Prostate gland (tissue), 2 donors: ENCODE data around the gene TMPRSS2. TPM values are rescaled to one million over a fixed set of nuclear protein-coding genes. Genes with fewer than 3 reads are reported as not detected.

ENCODE experiments used
- DNase-seq: peaks from one replicate; pipeline ENCODE4 v3.0.0-alpha.2; 2019; ENCODE audit warnings: low spot score
- H3K27ac ChIP-seq, 2 donors: fragments of 200-600 bp; sonication (generic); 2 replicates each; pipeline ENCODE4 v1.5.1; 2017 to 2019
- H3K27me3 ChIP-seq: fragments of 200-600 bp; sonication (generic); replicated peaks from 2 replicates; pipeline ENCODE4 v1.5.1; 2019; ENCODE audit not compliant: insufficient read depth
- H3K36me3 ChIP-seq, 2 donors: fragments of 200-600 bp; sonication (generic); 1 replicate in 1 of 2; 2 replicates in 1 of 2; pipeline versions ENCODE4 v1.5.1 to v1.8.1; 2017 to 2019
- H3K4me1 ChIP-seq: fragments of 200-600 bp; sonication (generic); replicated peaks from 2 replicates; pipeline ENCODE4 v1.5.1; 2019
- H3K4me3 ChIP-seq, 2 donors: fragments of 200-600 bp; sonication (generic); 2 replicates each; pipeline ENCODE4 v1.5.1; 2017 to 2019
- H3K9me3 ChIP-seq: fragments of 200-600 bp; sonication (generic); 2 replicates; pipeline ENCODE4 v1.5.1; 2017
- POLR2A ChIP-seq: fragments of 450-650 bp; IDR thresholded peaks from one replicate; pipeline ENCODE4 v1.6.1; 2016; ENCODE audit warnings: antibody characterized with exemption, mild to moderate bottlenecking
- POLR2AphosphoS5 ChIP-seq: sonication (generic); formaldehyde crosslinking; IDR thresholded peaks from one replicate; pipeline ENCODE4 v1.6.1; 2017; ENCODE audit warnings: antibody characterized with exemption
- WGBS: methylation state at CpG from one replicate; pipeline ENCODE4 v1.1.5; 2018; 5-methylcytosine and 5-hydroxymethylcytosine counted together
- intact Hi-C: fragments of 100-400 bp; cut with DNase I; formaldehyde crosslinking; loops from one replicate; pipeline ENCODE4 v1.14.2; 2022
- total RNA-seq, 2 donors: library from RNA; depleted of rRNA; stranded (reverse); fragments of >200 nt; gene quantifications; one replicate each; pipeline ENCODE4 v1.1.0, GENCODE V29; 2016
- TF ChIP-seq, protein P1 (sequence below), 4 experiments: fragments of 200-600 bp in 2 of 4; fragments of 450-650 bp in 2 of 4; sonication (generic) in 2 of 4; IDR thresholded peaks; 1 replicate in 3 of 4; 2 replicates in 1 of 4; pipeline ENCODE4 v1.5.1; 2016 to 2019; ENCODE audit warnings: antibody characterized with exemption in 4 of 4, mild to moderate bottlenecking in 2 of 4, moderate library complexity in 2 of 4

The TMPRSS2 gene
- total RNA-seq, 2 donors from 2014 or later, result 336 to 786 TPM

DNA sequence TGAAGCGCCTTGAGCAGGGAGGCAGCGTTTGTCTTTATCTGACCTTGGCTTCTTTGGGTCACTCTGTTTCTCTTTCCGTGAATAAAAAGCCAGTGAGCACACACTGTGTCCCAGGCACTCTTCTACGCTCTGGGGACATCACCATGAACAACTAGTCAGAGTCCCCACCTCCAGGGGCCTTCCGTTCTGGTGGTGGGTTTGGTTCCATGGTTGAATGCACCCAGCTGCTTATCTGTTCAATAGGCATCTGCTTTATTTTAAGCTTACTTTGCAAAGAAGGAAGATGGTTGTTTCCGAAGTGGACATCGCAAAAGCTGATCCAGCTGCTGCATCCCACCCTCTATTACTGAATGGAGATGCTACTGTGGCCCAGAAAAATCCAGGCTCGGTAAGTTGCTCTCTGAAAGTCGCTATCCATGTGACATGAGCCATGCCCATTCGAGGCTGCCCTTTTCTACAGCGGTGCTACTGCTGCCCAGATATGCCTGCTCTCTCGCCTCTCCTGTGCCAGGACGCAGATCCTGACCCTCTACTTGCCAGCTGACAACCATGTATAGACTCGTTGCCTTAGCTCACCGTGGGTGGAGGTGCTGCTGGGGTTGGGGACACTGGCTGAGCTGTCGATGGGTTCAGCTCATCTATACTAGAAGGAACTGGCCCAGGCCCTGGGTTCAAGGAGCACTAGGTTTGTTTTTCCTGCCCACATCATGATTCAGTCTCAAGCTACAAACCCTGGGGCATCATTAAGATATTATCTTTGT lies 76.0 kb downstream of the TMPRSS2 start:
- 93% methylated on average over 16 of the region's 16 CpGs for WGBS
- Histone ChIP-seq H3K9me3 (no peaks in the 10 kb centered on the region), H3K27me3 (no peaks in the 10 kb centered on the region), H3K4me1 (no peaks in the 10 kb centered on the region), H3K36me3 (no peaks in the 10 kb centered on the region), H3K4me3 (no peak overlapping the region), H3K27ac (no peak overlapping the region)
- no peak for TF ChIP-seq POLR2A
- TF ChIP-seq POLR2AphosphoS5, result no peak
- TF ChIP-seq, protein P1, sequence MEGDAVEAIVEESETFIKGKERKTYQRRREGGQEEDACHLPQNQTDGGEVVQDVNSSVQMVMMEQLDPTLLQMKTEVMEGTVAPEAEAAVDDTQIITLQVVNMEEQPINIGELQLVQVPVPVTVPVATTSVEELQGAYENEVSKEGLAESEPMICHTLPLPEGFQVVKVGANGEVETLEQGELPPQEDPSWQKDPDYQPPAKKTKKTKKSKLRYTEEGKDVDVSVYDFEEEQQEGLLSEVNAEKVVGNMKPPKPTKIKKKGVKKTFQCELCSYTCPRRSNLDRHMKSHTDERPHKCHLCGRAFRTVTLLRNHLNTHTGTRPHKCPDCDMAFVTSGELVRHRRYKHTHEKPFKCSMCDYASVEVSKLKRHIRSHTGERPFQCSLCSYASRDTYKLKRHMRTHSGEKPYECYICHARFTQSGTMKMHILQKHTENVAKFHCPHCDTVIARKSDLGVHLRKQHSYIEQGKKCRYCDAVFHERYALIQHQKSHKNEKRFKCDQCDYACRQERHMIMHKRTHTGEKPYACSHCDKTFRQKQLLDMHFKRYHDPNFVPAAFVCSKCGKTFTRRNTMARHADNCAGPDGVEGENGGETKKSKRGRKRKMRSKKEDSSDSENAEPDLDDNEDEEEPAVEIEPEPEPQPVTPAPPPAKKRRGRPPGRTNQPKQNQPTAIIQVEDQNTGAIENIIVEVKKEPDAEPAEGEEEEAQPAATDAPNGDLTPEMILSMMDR (IDR thresholded peaks at IDR 0.05), result no peak
- intact Hi-C loops, result no loop called here
- no peak for DNase-seq

DNA sequence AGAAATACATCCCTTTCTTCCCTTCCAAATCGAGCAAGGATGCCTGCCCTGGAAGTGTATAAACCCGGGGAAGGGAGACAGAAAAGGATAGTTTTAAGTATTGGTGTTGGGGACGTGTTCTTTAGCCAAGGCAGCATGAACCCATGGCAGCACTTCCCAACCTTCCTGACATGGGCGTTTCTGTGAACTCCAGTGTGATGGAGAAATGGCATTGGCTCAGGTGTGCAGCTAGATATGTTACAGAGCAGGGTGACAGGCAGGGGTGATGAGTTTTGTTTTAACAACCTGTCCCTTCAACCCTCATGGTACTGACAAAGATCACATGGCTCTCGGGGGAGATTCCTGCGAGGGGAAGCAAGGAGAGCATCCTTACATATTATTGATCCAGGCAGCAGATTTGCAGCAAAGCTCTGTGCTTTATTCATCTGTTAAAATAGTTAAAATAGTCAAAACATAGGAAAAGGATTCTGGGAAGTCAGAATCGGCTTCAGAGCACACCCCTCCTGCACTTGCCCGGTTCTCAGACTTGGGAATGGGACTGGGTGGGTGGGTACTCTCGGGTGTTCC lies 78.0 kb downstream of the TMPRSS2 start:
- Histone ChIP-seq H3K27ac (no peak overlapping the region), H3K4me1 (no peaks in the 10 kb centered on the region), H3K36me3 (no peaks in the 10 kb centered on the region), H3K4me3 (no peak overlapping the region), H3K27me3 (no peaks in the 10 kb centered on the region), H3K9me3 (no peaks in the 10 kb centered on the region)
- DNase-seq, result no peak
- intact Hi-C loops, result loop anchor here (10.0 kb wide), 1 partner anchor 265 kb away; the partner anchor contains the start of gene BACE2
- TF ChIP-seq POLR2AphosphoS5, result no peak
- TF ChIP-seq, protein P1 (IDR thresholded peaks at IDR 0.05), result no peak
- 78% methylated on average over 9 of the region's 9 CpGs for WGBS

DNA sequence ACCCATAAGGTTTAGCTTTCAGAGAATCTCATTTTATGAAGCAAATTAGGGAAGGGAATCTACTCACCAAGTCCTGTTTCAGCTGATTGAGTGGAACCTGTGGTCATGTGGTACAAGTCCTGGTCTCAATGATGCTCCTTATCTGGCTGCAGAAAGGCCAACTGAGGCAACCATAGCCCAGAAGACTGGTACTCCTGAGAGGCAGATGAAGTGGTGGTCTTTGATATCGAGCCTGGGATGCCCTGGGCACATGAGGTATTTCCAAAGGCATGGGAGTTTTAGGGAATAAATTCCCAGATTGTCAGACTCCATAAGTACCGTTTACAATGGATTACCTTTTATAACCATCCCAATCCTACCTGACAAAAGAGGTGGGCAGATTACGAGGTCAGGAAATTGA lies 78.7 kb downstream of the TMPRSS2 start:
- H3K36me3 ChIP-seq, result no peaks in the 10 kb centered on the region
- H3K27me3 ChIP-seq, result no peaks in the 10 kb centered on the region
- WGBS, result 94% methylated on average over 3 of the region's 3 CpGs
- DNase-seq, result no peak
- no peak overlapping the region for H3K4me3 ChIP-seq
- no peak overlapping the region for H3K27ac ChIP-seq
- H3K4me1 ChIP-seq, result no peaks in the 10 kb centered on the region
- TF ChIP-seq, protein P1 (IDR thresholded peaks at IDR 0.05), result no peak
- TF ChIP-seq POLR2A (no peak), POLR2AphosphoS5 (no peak)
- intact Hi-C loops, result loop anchor here (10.0 kb wide), 1 partner anchor 265 kb away; the partner anchor contains the start of gene BACE2
- no peaks in the 10 kb centered on the region for H3K9me3 ChIP-seq

DNA sequence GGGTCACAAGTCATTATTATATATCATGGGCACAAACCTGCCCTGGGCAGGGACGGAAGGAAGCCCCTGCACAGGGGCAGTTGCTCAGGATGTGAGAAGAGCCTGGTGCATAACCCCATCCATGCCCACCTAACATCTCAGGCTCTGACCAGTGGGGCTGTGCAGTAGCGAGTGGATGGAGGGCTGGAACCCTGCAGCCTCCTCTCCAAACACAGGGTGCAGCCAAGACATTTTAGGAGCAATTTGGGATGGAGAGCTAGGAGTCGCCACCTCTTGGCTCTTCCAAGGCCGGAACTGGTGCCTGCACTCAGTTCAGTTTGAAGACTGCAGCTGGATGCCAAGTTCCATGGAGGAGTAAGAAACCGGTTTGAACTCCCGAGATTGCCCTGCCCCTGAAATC lies 79.1 kb downstream of the TMPRSS2 start:
- no peaks in the 10 kb centered on the region for H3K4me1 ChIP-seq
- intact Hi-C loops, result loop anchor here (10.0 kb wide), 1 partner anchor 264 kb away; the partner anchor contains the start of gene BACE2
- H3K27ac ChIP-seq, result no peak overlapping the region
- no peak for DNase-seq
- no peaks in the 10 kb centered on the region for H3K36me3 ChIP-seq
- no peak overlapping the region for H3K4me3 ChIP-seq
- H3K9me3 ChIP-seq, result no peaks in the 10 kb centered on the region
- TF ChIP-seq POLR2A (no peak), POLR2AphosphoS5 (no peak)
- WGBS, result 91% methylated on average over 6 of the region's 6 CpGs
- no peaks in the 10 kb centered on the region for H3K27me3 ChIP-seq

DNA sequence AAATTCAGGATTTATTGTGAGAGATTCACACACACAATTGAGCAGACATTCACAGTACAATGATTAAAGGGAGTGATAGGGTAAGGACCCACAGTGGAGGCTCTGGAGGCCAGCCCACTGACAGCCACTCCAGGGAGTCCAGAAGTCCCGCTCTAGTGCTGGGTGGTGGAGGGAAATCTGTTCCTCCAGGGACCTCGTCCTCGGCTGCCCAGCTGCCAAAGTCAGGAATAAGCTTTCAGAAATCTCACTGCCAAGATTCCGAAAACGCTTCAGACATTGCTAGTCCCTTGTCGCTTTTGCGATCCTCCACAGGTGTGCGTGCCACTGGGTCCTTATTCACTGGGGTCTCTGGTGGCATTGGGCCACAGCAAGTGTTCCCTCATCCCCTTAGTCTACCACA lies 79.6 kb downstream of the TMPRSS2 start:
- WGBS, result 95% methylated on average over 8 of the region's 8 CpGs
- Histone ChIP-seq H3K4me1 (no peaks in the 10 kb centered on the region), H3K9me3 (no peaks in the 10 kb centered on the region), H3K4me3 (no peak overlapping the region), H3K27me3 (no peaks in the 10 kb centered on the region), H3K36me3 (no peaks in the 10 kb centered on the region), H3K27ac (no peak overlapping the region)
- intact Hi-C loops, result loop anchor here (10.0 kb wide), 1 partner anchor 264 kb away; the partner anchor contains the start of gene BACE2
- TF ChIP-seq POLR2AphosphoS5 (no peak), POLR2A (no peak)
- TF ChIP-seq, protein P1 (IDR thresholded peaks at IDR 0.05), result no peak
- DNase-seq, result no peak
